Ishikawa (cell line): Measurements from ENCODE around the gene NFIB.

Experiments
- CEBPB ChIP-seq: IDR thresholded peaks from 2 replicates; pipeline ENCODE4 v1.6.1; 2012
- CREB1 ChIP-seq: IDR thresholded peaks from 2 replicates; pipeline ENCODE4 v1.6.1; 2012; ENCODE audit warnings: low read depth
- EGR1 ChIP-seq: IDR thresholded peaks from 2 replicates; pipeline ENCODE4 v1.6.1; 2012
- EP300 ChIP-seq: IDR thresholded peaks from 2 replicates; pipeline ENCODE4 v1.6.1; 2012; ENCODE audit warnings: borderline replicate concordance
- FOXM1 ChIP-seq: IDR thresholded peaks from 2 replicates; pipeline ENCODE4 v1.6.1; 2012; ENCODE audit warnings: low read depth, borderline replicate concordance
- NFIC ChIP-seq: IDR thresholded peaks from 2 replicates; pipeline ENCODE4 v1.6.1; 2012
- RAD21 ChIP-seq: IDR thresholded peaks from 2 replicates; pipeline ENCODE4 v1.6.1; 2012; ENCODE audit warnings: low read depth
- TAF1 ChIP-seq: IDR thresholded peaks from 2 replicates; pipeline ENCODE4 v1.6.1; 2012; ENCODE audit warnings: low read depth, mild to moderate bottlenecking
- TCF12 ChIP-seq: IDR thresholded peaks from 2 replicates; pipeline ENCODE4 v1.6.1; 2012; ENCODE audit warnings: low read depth
- TEAD4 ChIP-seq: IDR thresholded peaks from 2 replicates; pipeline ENCODE4 v1.6.1; 2012
- YY1 ChIP-seq: IDR thresholded peaks from 2 replicates; pipeline ENCODE4 v1.6.1; 2012; ENCODE audit warnings: low read depth
- ZBTB7A ChIP-seq: IDR thresholded peaks from 2 replicates; pipeline ENCODE4 v1.6.1; 2012; ENCODE audit warnings: low read depth
- TF ChIP-seq, protein P1 (sequence below): IDR thresholded peaks from 2 replicates; pipeline ENCODE4 v1.6.1; 2012; ENCODE audit warnings: low read depth, mild to moderate bottlenecking
- TF ChIP-seq, protein P2 (sequence below): IDR thresholded peaks from 2 replicates; pipeline ENCODE4 v1.6.1; 2012
- TF ChIP-seq, protein P3 (sequence below): IDR thresholded peaks from 2 replicates; pipeline ENCODE4 v1.6.1; 2012

The NFIB gene

DNA sequence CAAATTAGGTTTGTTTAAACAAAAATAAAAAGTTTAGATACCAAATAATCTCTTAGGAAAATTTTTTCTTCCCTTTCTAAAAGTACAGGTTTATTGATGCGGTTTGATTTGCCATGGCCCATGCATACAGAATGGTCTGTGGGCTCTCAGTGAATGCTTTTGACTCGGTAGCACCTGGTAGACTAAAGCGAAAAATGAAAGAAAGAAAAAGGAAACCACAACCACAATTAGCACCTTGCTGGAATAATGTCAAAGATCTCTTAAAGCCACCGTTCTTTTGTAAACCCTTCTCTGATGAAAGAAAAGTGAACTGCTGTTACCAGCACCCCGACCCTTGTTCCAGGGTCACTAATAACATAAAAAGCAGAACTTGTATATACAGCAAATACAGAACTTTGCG, 157.9 kb downstream of the NFIB start:
- TF ChIP-seq CEBPB (no peak), ZBTB7A (no peak), RAD21 (no peak), EP300 (no peak), NFIC (no peak), TAF1 (no peak), FOXM1 (no peak), TCF12 (no peak), TEAD4 (no peak), CREB1 (no peak), EGR1 (no peak), YY1 (no peak)
- TF ChIP-seq, protein P1, sequence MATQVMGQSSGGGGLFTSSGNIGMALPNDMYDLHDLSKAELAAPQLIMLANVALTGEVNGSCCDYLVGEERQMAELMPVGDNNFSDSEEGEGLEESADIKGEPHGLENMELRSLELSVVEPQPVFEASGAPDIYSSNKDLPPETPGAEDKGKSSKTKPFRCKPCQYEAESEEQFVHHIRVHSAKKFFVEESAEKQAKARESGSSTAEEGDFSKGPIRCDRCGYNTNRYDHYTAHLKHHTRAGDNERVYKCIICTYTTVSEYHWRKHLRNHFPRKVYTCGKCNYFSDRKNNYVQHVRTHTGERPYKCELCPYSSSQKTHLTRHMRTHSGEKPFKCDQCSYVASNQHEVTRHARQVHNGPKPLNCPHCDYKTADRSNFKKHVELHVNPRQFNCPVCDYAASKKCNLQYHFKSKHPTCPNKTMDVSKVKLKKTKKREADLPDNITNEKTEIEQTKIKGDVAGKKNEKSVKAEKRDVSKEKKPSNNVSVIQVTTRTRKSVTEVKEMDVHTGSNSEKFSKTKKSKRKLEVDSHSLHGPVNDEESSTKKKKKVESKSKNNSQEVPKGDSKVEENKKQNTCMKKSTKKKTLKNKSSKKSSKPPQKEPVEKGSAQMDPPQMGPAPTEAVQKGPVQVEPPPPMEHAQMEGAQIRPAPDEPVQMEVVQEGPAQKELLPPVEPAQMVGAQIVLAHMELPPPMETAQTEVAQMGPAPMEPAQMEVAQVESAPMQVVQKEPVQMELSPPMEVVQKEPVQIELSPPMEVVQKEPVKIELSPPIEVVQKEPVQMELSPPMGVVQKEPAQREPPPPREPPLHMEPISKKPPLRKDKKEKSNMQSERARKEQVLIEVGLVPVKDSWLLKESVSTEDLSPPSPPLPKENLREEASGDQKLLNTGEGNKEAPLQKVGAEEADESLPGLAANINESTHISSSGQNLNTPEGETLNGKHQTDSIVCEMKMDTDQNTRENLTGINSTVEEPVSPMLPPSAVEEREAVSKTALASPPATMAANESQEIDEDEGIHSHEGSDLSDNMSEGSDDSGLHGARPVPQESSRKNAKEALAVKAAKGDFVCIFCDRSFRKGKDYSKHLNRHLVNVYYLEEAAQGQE, result no peak
- TF ChIP-seq, protein P2, sequence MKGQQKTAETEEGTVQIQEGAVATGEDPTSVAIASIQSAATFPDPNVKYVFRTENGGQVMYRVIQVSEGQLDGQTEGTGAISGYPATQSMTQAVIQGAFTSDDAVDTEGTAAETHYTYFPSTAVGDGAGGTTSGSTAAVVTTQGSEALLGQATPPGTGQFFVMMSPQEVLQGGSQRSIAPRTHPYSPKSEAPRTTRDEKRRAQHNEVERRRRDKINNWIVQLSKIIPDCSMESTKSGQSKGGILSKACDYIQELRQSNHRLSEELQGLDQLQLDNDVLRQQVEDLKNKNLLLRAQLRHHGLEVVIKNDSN, result no peak
- TF ChIP-seq, protein P3, sequence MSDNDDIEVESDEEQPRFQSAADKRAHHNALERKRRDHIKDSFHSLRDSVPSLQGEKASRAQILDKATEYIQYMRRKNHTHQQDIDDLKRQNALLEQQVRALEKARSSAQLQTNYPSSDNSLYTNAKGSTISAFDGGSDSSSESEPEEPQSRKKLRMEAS, result no peak

DNA sequence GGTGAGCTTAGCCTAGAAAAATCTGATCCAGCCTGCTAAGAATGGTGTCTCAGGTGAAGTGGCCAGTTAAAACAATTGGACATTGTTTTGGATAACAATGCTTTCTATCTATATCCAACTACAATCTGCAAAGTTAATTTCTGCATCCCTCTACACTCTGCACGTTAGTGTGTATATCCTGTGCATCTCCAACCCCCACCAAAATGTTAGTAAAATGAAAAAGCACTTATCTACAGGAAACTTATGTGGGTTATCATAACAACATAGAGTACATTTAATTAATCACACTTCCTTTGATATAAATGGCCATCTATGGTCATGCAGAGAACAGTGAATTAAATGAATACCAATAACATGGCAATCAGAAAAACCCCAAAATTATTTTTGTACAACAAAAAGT, 158.7 kb downstream of the NFIB start:
- TF ChIP-seq TAF1 (no peak), EGR1 (no peak), ZBTB7A (no peak), NFIC (no peak), RAD21 (no peak), CREB1 (no peak), YY1 (no peak), TEAD4 (no peak)
- TF ChIP-seq, protein P2, result no peak
- TF ChIP-seq, protein P1, result no peak

DNA sequence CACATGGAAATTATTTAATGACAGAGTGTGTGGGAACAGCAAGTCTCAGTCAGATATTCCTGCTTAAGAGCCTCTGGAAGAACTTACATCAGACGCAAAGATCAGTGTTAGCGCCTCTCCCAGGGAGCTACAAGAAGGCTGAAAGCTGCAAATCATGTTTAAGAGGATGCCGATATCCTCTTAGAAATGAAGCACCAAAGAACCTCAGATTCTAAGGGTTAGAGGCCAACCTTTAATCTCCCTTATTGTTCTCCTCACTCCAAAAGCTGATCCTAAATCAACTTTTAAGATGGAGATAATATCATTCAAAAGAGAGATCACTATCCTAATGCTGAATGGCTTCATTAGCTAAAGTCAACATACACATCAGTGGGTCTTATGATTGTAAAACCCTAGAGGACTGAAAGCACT, 160.6 kb downstream of the NFIB start:
- TF ChIP-seq CREB1 (no peak), FOXM1 (no peak)
- TF ChIP-seq, protein P2, result no peak

DNA sequence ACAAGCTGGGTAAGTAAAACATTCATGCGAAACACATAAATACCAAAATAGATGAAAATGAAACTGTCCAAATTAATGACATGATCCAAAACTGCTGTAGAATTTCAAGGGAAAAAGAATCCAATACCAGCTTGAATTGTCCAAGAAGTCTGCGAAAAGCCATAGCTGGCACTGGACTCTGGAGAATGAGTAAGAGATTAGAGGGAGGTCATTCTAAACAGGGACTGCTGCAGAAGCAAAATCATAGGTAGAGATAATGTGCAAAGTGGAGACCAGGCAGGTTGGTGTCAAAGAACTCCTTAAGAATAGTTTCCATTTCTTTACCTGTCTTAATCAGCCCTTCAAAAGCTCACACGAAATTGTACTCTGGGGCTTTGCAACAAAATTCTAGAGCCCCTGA, 162.5 kb downstream of the NFIB start:
- no peak for TF ChIP-seq ZBTB7A
- no peak for TF ChIP-seq CREB1
- TF ChIP-seq TAF1, result no peak
- TF ChIP-seq EP300, result no peak
- TF ChIP-seq, protein P1, result no peak
- no peak for TF ChIP-seq RAD21
- TF ChIP-seq TEAD4, result no peak

DNA sequence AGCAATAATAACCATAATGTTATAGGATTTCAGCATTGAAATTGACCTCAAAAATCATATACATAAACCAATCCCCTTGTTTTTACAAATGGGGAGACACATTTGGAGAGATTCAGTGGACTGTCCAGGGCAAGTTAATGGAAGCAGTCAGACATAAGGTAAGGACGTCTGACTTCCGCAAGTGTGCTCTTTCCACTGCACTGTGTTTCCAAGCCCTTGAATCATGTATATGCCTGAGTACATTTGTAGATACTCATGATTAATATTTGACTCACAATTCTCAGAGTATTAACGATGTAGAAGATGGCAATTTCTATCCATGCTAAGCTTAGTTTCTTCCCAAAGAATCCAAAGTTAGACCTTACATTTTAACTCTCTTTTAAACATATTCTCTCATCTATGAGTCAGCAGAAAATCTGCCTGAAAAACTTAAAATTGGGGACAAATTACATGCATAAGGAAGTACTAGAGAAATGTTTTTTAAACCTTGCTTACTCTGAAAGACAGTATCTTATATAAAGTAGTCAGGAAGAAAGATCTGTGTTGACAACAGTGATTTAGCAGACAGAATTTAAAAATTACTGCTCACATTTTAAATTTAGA, 165.3 kb downstream of the NFIB start:
- TF ChIP-seq ZBTB7A (no peak), TAF1 (no peak), EGR1 (no peak), FOXM1 (no peak), EP300 (no peak), RAD21 (no peak), CREB1 (no peak), NFIC (no peak), TEAD4 (no peak), TCF12 (no peak), CEBPB (no peak), YY1 (no peak)
- TF ChIP-seq, protein P3, result no peak
- TF ChIP-seq, protein P2, result no peak
- TF ChIP-seq, protein P1, result no peak
